Activated B cell treated with CpG ODN at 0.5 μM for 24 hours (primary cell): ENCODE measurements around the gene HPSE. TPM values are rescaled to one million over a fixed set of nuclear protein-coding genes. Genes with fewer than 3 reads are reported as not detected.
"Not testable (repeated sequence)": the region's sequence is repeated elsewhere in the genome, so short reads cannot be mapped to it uniquely, and the experiment has no call there.

Experiments
- ATAC-seq: fragments of 200-7000 bp; cut with Tn5 transposase; one replicate; pipeline ENCODE4 v1.10.0; 2021; ENCODE audit warnings: low read depth, mild to moderate bottlenecking, moderate library complexity
- CTCF ChIA-PET: fragments of 350-600 bp; sonication (Branson Sonifier 250); formaldehyde crosslinking; loops from one replicate; lab custom pipeline; 2021; ENCODE audit warnings: antibody characterized with exemption; lab: Charles Lee
- POLR2A ChIA-PET: fragments of 350-600 bp; sonication (Branson Sonifier 250); formaldehyde crosslinking; loops from one replicate; lab custom pipeline; 2021; ENCODE audit warnings: antibody characterized with exemption; lab: Charles Lee
- DNase-seq: peaks from one replicate; pipeline ENCODE4 v3.0.0; 2022
- H3K27ac Mint-ChIP-seq: one replicate; pipeline ENCODE4 v1.8.0; 2020; ENCODE audit warnings: mixed read lengths
- H3K27me3 Mint-ChIP-seq: one replicate; pipeline ENCODE4 v1.8.0; 2021; ENCODE audit warnings: mixed read lengths
- H3K36me3 Mint-ChIP-seq: one replicate; pipeline ENCODE4 v1.8.0; 2021; ENCODE audit warnings: low read depth, mixed read lengths
- H3K4me1 Mint-ChIP-seq: one replicate; pipeline ENCODE4 v1.8.0; 2021; ENCODE audit warnings: mixed read lengths
- H3K4me3 Mint-ChIP-seq: one replicate; pipeline ENCODE4 v1.8.0; 2020; ENCODE audit warnings: mild to moderate bottlenecking, mixed read lengths
- H3K9me3 Mint-ChIP-seq: one replicate; pipeline ENCODE4 v1.8.0; 2020; ENCODE audit warnings: mixed read lengths
- intact Hi-C: fragments of 100-400 bp; cut with micrococcal nuclease; formaldehyde crosslinking; loops from one replicate; pipeline ENCODE4 v1.15.1; 2024
- total RNA-seq: library from RNA; stranded (reverse); gene quantifications from 2 replicates; pipeline ENCODE4 v1.2.3, GENCODE V29; 2022
- TF ChIP-seq, protein P1 (sequence below): fragments of 200-600 bp; IDR thresholded peaks from one replicate; pipeline ENCODE4 v1.8.0; 2022; ENCODE audit warnings: antibody characterized with exemption, mild to moderate bottlenecking

The HPSE gene
- total RNA-seq, 1 donor from 2014 or later: 1.5 TPM

DNA sequence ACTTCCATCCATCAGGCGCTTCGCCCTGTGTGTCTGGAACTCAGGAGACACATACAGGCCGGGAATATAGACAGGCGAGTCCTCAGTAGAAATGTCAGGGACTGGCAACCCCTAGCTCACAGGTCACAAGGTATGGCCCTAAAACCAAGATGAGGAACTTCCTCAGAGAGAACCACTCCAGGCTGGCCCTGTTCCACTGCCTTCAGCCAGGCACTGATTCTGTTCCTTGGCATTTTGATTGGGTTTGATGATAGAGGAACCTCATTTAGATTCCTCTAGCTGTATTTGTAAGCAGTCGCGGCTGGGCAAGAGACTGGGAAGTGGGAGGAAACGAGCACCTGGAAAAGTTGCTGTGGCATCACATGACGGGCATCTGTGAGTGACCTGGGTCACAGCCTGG, 8.1 kb downstream of the HPSE start:
- no peak overlapping the region for H3K27ac Mint-ChIP-seq
- CTCF ChIA-PET: no interaction called here
- H3K4me1 Mint-ChIP-seq: no peaks in the 10 kb centered on the region
- no peak overlapping the region for H3K4me3 Mint-ChIP-seq
- POLR2A ChIA-PET: no interaction called here
- ATAC-seq (no peak), DNase-seq (no peak)
- intact Hi-C loops: no loop called here
- TF ChIP-seq, protein P1, sequence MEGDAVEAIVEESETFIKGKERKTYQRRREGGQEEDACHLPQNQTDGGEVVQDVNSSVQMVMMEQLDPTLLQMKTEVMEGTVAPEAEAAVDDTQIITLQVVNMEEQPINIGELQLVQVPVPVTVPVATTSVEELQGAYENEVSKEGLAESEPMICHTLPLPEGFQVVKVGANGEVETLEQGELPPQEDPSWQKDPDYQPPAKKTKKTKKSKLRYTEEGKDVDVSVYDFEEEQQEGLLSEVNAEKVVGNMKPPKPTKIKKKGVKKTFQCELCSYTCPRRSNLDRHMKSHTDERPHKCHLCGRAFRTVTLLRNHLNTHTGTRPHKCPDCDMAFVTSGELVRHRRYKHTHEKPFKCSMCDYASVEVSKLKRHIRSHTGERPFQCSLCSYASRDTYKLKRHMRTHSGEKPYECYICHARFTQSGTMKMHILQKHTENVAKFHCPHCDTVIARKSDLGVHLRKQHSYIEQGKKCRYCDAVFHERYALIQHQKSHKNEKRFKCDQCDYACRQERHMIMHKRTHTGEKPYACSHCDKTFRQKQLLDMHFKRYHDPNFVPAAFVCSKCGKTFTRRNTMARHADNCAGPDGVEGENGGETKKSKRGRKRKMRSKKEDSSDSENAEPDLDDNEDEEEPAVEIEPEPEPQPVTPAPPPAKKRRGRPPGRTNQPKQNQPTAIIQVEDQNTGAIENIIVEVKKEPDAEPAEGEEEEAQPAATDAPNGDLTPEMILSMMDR: no peak
- H3K36me3 Mint-ChIP-seq: no peaks in the 10 kb centered on the region
- H3K27me3 Mint-ChIP-seq: no peaks in the 10 kb centered on the region
- no peaks in the 10 kb centered on the region for H3K9me3 Mint-ChIP-seq

DNA sequence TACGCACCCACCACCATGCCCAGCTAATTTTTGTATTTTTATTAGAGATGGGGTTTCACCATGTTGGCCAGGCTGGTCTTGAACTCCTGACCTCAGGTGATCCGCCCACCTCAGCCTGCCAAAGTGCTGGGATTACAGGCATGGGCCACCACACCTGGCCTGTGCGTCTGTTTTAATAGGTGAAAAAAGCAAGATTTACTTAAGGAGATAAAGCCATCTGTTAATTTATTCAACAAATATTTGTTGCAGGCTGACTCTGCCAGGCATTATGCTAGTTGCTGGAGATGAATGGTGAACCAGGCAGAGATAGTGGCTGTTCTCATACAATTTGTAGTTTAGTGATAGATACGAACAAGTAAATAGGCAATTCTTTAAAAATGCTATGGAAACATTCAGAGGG, 9.3 kb downstream of the HPSE start:
- H3K27ac Mint-ChIP-seq, H3K27me3 Mint-ChIP-seq, CTCF ChIA-PET, ATAC-seq, H3K9me3 Mint-ChIP-seq, H3K4me1 Mint-ChIP-seq, DNase-seq, intact Hi-C loops, H3K36me3 Mint-ChIP-seq, H3K4me3 Mint-ChIP-seq: not testable (repeated sequence)
- POLR2A ChIA-PET: interaction anchor here (0.6 kb wide), 1 partner anchor 129 kb away, joined by 3 read pairs; no protein-coding TSS in a partner anchor

- TF ChIP-seq, protein P1: no peak
- Mint-ChIP-seq H3K27ac (no peak overlapping the region), H3K4me3 (no peak overlapping the region), H3K27me3 (no peaks in the 10 kb centered on the region), H3K4me1 (no peaks in the 10 kb centered on the region), H3K9me3 (no peaks in the 10 kb centered on the region), H3K36me3 (peaks cover 10% of the 10 kb centered on the region)
- DNase-seq (no peak), ATAC-seq (no peak)
- intact Hi-C loops: no loop called here
- ChIA-PET POLR2A (no interaction called here), CTCF (no interaction called here)
Measured at GRCh38 chr4:83323136-83323535, 11.5 kb downstream of the HPSE start.

DNA sequence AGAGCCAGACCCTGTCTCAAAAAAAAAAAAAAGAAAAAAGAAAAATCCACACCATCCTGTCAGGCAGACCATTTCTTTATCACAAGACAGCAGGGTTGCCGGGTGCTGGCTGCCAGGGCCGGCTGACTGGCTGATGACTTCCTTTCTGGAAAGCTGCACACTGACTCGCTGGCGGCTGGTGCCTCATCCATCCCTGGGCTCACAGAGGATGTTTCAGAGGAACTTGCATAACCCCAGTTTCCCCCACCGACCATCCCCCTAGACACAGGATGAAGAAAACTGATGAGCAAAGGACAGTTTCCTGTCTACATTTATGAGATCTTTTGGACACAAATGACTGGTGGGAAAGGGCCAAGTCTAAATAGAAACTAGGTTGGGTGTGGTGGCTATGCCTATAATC, 14.1 kb downstream of the HPSE start:
- H3K4me3 Mint-ChIP-seq: no peak overlapping the region
- ChIA-PET CTCF (no interaction called here), POLR2A (no interaction called here)
- H3K27me3 Mint-ChIP-seq: no peaks in the 10 kb centered on the region
- no peak for ATAC-seq
- no peaks in the 10 kb centered on the region for H3K4me1 Mint-ChIP-seq
- H3K36me3 Mint-ChIP-seq: peaks cover 18% of the 10 kb centered on the region
- intact Hi-C loops: no loop called here
- H3K9me3 Mint-ChIP-seq: no peaks in the 10 kb centered on the region
- DNase-seq: no peak
- TF ChIP-seq, protein P1: no peak
- H3K27ac Mint-ChIP-seq: no peak overlapping the region

GRCh38 chr4:83318666-83319065, 16.0 kb downstream of the HPSE start:
- no peaks in the 10 kb centered on the region for H3K9me3 Mint-ChIP-seq
- no peak overlapping the region for H3K27ac Mint-ChIP-seq
- DNase-seq (no peak), ATAC-seq (no peak)
- CTCF ChIA-PET: no interaction called here
- intact Hi-C loops: no loop called here
- no peak overlapping the region for H3K4me3 Mint-ChIP-seq
- TF ChIP-seq, protein P1: no peak
- no peaks in the 10 kb centered on the region for H3K27me3 Mint-ChIP-seq
- peaks cover 18% of the 10 kb centered on the region for H3K36me3 Mint-ChIP-seq
- POLR2A ChIA-PET: interaction anchor here (0.7 kb wide), 1 partner anchor 15 kb away, joined by 4 read pairs; no protein-coding TSS in a partner anchor
- H3K4me1 Mint-ChIP-seq: no peaks in the 10 kb centered on the region

GRCh38 chr4:83317671-83318070, 17.0 kb downstream of the HPSE start:
- no peak for ATAC-seq
- H3K4me3 Mint-ChIP-seq: no peak overlapping the region
- DNase-seq: no peak
- H3K27me3 Mint-ChIP-seq: no peaks in the 10 kb centered on the region
- ChIA-PET POLR2A (interaction anchor here (0.7 kb wide), 1 partner anchor 926 kb away, joined by 3 read pairs; no protein-coding TSS in a partner anchor), CTCF (no interaction called here)
- H3K27ac Mint-ChIP-seq: no peak overlapping the region
- TF ChIP-seq, protein P1: no peak
- intact Hi-C loops: no loop called here
- no peaks in the 10 kb centered on the region for H3K4me1 Mint-ChIP-seq
- peaks cover 18% of the 10 kb centered on the region for H3K36me3 Mint-ChIP-seq
- no peaks in the 10 kb centered on the region for H3K9me3 Mint-ChIP-seq
